ENCODE measurements around the gene CEND1.
A peak's percentile ranks its signal among the peaks of the same experiment; 100 is the strongest.

Gene CEND1

DNA sequence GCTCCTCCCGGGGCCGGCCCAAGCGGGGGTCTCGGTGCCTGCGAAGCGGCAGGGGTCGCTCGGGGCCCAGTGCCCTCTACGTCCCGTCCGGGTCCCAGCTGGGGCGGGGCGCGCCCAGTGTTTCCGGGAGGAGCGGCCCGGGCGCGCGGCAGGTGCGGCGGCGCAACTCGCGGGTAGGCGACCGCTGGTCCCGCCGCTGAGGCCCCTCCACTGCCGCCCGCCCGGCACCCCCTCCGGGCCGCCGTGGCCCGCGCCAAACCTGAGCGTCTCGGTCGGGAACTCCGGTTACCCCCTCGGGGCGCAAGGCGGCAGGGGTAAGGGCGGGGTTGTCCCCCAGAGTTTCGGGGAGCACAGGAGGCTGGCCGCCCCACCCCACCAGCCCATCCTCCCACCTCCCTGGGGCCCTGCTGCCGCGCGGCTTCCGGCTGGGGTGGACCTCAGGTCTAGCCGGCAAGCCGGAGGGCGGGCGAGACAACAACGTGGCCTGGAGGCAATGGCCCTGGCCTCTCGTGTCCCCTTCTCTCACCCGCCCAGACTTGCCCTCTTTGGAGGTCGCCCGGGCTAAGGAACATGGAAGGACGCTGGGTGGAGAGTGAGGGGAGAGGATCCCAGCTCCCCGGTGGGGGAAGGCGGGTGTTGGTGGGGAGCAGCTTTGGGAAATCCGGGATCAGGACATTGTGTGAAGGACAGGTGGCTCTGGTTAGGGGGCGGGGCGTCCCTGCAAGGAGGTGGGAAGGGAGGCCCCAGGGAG lies 37.4 kb upstream of the CEND1 start:
- no peak for DNase-seq

DNA sequence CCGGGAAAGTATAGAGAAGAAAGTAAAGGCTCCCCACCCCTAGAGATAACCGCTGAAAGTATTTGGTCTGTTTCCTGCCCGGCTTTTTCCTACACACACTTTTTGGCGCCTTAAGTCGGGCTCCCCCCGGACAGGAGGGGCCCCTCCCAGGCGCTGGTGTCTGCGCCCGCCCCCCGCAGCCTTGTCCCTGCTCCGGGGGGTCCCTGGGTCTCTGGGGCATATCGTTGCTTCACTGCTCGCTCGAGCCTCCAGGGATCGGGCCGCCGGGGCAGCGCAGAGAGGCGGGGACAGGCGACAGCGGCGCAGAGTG lies 36.9 kb upstream of the CEND1 start:
- DNase-seq = no peak

DNA sequence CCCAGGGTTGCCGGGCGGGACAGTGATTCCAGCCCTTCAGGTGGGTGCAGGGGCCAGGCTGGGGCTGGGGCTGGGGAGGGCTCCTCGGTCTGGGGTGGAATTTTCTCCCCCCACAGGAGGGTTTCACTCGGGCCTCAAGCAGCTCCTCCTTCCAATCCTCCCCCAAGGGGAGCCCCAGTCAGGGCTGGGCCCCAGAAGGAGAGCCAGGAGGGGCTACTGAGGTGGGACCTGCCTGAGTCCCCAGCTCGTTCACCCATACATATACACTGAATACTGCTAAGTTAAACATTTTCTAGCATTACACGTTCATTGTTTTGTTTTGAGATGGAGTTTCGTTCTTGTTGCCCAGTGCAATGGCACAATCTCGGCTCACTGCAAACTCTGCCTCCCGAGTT lies 36.3 kb upstream of the CEND1 start:
- no peak for DNase-seq

DNA sequence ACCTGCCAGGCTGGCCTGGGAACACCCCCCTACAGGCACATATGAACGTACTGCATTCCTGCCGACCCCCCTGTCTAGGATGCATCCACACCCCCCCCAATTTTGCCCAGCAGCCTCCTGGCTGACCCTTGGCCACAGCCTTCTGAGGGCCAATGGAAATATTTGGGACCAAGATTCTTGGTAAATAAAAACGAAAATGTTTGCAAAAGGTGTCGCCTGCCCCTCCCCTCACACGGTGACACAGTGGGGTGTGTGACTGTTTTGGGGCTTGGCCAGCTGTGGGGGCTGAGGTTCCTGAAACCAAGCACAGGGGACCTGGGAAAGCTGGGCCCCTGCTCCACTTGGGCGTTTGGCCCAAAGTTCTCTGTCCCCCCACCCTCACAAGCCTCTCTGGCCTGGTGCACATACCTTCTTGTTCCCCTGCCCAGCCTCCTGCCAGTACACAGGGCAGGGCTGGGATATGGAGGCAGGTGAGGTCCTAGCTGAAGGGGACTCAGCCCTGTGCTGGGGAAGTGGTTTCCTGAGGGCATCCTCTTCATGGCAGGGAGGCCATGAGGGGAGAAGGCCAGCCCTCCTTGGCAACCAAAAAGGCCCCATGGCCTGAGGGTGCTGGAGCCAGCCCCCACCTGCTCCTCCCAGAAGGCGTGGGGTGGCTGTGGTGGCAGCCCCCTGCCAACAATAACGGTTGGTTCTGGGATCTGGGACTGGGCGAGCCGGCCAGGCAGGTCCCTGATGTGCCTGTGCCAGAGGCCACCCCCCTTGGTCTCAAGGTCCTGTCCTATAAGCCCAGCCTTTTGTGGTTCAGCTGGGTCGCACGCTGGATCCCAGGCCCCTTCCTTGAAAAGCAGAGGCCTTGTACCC lies 35.7 kb upstream of the CEND1 start:
- no peak for DNase-seq

DNA sequence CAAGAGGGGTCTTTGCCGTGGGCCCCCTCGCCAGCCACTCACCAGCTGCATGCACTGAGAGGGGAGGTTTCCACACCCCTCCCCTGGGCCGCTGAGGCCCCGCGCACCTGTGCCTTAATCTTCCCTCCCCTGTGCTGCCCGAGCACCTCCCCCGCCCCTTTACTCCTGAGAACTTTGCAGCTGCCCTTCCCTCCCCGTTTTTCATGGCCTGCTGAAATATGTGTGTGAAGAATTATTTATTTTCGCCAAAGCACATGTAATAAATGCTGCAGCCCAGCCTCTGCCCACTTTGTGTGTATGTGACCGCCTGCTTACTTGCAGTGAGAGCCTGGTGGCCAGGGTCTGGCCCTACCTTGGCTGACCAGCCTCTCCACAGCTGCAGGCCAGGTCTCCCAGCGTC lies 35.1 kb upstream of the CEND1 start:
- no peak for DNase-seq

DNA sequence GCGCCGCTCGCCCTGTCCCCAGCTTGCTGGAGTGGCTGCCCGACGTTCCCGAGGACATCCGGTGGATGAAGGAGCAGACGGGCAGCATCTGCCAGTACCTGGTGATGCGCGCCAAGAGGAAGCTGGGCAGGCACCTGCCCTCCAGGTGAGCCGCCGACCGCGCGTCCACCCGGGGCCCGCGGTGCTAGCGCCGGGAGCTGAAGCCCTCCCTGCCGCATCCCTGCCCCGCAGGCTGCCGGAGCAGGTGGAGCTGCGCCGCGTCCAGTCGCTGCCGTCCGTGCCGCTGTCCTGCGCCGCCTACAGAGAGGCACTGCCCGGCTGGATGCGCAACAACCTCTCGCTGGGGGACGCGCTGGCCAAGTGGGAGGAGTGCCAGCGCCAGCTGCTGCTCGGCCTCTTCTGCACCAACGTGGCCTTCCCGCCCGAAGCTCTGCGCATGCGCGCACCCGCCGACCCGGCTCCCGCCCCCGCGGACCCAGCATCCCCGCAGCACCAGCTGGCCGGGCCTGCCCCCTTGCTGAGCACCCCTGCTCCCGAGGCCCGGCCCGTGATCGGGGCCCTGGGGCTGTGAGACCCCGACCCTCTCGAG lies 34.5 kb upstream of the CEND1 start:
- DNase-seq = no peak

DNA sequence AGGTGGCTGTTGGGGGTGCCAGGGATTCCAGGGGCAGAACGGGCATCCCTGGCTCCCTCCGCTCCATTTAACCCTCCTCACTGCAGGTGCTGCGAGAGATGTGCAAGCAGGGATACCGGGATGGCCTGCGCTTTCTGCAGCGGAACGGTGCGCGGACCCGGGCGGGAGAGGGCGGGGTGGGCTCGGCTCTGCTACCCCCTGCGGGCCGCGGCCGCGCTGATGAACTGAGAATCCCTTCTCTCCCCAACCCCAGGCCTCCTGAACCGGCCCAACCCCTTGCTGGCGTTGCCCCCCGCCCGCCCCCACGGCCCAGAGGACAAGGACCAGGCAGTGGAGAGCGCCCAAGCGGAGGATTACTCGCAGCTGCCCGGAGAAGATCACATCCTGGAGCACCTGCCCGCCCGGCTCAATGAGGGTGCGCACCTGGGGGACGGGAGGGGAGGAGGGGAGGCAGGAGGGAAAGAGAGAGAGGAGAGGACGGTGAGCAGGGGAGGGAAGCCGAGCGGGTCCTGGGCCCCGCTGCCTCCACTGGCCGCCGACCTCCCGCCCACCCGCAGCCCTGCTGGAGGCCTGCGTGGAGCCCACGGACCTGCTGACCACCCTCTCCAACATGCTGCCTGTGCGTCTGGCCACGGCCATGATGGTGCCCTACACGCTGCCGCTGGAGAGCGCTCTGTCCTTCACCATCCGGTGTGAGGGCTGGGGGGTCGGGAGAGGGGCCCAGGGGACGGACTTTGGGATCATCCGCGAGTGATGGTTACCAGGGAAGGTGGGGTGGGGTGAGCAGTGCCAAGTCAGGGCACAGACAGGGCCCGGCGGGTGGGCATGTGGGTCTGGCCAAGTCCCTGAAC lies 33.8 kb upstream of the CEND1 start:
- DNase-seq = no peak

DNA sequence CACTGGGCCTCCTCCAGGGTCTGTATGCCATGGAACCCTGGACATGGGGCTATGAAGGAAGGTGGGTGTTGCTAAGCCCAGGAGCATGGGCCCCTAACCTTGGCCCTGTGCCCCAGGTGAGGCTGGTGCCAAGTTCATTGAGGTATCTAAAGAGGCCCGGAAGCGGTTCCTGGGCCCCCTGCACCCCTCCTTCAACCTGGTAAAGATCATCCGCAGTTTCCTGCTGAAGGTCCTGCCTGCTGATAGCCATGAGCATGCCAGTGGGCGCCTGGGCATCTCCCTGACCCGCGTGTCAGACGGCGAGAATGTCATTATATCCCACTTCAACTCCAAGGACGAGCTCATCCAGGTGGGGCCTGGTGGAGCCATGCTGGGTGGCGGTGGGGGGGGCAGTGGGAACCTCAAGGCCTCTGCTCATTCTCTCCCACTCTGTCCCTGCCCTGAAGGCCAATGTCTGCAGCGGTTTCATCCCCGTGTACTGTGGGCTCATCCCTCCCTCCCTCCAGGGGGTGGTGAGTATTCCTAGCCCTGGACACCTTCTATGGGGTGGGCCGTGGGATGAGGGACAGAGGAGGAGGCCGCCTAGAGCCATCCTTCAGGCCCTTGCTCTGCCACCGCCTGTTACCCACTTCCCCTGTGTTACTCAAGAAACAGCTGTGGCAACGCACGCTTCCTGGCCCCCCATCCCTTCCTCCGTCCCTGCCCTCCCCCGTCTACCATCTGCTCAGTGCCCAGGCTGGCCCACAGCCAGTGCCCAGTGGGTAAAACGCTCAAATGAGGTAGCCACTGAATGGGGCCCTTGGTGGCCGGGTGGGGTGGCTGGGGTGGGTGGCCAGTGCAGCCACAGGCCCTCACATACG lies 31.9 kb upstream of the CEND1 start:
- no peak for DNase-seq

DNA sequence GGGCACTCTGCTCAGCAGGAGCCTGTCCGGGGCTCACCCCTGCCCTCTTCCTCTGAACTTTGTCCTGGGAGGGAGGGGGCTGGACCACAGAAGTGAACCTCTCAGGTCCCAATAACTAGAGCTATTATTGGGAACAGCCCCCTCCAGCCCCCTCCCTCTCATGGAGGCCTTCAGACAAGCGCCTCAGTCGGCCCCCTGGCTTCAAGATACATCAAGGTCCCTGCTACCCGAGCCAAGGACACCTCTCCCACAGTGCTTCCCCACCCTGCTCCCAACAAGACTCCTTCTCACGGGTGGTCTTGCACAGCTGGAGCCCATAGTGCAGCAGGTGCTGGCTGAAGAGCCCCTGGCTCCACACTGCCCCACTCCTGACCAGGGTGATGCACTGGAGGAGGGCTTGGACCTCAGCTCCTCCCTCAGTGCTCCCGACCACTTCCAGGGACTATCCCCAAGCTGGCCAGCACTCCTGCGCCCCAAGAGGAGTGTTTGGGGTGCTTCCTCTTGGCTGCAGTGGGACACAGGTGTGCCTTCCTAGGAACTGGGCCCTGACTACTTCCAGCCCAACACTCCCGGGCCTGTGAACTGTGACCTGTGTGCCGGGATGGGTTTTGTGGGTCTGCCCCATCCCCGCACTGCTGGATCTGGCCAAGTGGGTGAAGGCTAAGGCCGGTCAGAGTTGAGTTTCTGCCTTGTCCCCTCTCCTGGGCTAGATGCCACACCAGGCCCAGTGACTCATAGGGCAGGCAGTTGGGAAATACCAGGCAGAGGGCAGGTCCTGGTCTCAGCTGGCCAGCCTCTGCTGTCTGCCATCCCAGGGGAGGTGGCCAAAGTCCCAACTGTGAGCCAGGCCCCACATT lies 31.0 kb upstream of the CEND1 start:
- DNase-seq = no peak

DNA sequence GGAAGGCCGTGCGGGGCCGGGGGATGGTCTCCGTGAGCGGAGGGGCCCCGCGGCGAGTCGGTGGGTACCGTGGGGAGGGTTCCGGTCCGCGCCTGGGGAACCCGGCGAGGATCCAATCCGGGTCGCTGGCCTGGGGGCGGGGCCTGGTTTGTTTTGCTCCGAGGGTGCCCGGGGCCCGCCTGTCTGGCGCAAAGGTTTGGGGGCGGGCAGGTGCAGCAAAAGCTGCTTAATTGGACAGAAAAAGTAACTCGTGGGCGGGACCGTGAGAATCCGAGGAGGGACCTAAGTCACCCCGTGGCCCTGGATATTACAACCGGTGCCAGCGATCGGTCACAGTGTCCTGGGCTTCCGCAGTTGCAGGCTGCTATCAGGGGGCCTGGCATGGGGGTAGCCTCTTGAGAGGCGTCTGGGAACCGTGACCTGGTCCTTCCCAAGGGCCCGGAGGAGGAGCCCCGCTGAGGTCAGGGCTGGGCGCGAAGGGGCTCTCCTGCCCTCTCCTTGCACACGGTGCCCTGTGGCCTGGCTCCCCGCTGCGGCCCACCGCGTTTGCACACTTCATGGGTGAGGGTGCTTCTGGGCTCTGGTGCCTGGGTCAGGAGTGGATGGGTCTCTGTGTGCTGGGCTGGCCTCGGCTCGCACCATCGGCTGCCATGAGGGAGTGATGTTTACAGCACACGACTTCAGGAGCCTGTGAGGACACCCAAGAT lies 30.2 kb upstream of the CEND1 start:
- no peak for DNase-seq

DNA sequence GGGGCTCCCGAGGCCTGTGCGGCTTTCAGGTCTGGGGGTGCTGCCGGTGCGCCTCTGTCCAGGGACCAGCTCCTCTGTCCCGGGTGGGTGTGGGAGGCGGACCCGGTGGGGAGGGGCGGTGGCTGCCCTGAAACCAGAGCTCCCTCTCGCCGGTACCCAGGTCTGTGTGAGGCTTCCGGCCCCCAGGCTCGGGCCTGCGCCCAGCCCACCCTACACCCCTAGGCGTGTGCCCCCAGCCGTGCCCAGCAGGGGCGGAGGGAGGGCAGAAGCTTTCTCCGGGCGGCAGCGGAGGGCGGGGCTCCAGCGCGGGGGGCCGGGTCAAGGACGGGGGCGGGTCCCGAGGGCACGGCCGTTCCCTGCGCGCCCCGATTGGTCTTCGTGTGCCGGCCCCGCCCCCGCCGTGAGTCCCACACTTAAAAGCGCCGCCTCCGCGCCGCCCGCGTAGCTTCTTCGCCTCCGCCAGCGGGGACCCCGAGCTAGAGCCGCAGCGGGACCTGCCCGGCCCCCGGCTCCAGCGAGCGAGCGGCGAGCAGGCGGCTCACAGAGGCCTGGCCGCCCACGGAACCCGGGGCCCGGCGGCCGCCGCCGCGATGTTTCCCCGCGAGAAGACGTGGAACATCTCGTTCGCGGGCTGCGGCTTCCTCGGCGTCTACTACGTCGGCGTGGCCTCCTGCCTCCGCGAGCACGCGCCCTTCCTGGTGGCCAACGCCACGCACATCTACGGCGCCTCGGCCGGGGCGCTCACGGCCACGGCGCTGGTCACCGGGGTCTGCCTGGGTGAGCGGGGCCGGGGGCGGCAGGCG lies 29.4 kb upstream of the CEND1 start:
- peak; percentile 39 for DNase-seq

DNA sequence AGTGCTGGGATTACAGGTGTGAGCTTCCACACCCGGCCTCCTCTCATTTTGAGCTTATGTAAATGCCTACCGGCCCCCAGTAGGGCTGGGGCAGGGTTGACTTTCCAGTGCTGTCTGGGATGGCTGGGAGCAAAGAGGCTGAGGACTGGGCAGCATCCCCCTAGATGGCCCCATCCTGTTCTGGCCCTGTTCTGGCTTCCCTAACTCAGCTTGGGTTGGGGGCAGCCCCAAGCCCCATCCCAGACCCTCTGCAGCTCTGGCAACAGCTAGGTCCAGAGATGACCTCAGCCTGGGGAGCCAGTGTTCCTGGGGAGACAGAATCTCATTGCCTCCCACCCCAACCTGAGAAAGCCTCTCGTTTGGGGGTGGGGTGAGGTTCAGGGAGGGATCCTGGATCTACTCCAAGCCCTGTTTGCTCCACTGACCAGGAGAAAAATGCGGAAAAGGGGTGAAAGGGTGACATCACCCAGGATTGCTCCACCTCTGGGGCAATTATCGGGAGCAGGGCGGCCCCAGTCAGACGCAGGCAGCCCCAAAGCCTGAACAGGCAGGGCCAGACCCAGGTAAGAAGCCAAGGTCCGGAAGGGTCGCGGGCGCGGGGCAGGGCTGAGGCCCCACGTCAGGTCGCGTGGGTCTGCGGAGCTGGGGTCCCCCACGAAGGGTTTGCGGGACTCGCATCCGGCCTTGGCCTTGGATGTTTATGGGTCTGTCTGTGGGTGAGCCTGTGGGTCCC lies 28.7 kb upstream of the CEND1 start, which contains the start of gene PNPLA2:
PNPLA2 (plus strand) TSS at position 519 of the 733 bp plus-strand sequence. CDS start 805 bp downstream, outside the sequence.
- DNase-seq = no peak

DNA sequence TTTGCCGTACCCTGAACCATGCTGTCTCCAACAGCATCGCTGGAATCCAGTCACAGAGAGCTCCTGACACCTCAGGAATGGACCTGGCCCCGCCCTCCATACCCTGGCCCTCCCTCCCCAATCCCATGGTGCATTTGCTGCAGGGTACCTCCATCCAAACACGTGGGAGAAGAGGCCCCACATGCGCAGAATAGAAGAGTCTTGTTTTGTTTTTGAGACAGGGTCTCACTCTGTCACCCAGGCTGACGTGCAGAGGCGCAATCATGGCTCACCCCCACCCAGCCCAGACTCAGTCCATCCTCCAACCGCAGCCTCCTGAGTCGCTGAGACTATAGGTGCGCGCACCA lies 26.5 kb upstream of the CEND1 start:
- DNase-seq = no peak

DNA sequence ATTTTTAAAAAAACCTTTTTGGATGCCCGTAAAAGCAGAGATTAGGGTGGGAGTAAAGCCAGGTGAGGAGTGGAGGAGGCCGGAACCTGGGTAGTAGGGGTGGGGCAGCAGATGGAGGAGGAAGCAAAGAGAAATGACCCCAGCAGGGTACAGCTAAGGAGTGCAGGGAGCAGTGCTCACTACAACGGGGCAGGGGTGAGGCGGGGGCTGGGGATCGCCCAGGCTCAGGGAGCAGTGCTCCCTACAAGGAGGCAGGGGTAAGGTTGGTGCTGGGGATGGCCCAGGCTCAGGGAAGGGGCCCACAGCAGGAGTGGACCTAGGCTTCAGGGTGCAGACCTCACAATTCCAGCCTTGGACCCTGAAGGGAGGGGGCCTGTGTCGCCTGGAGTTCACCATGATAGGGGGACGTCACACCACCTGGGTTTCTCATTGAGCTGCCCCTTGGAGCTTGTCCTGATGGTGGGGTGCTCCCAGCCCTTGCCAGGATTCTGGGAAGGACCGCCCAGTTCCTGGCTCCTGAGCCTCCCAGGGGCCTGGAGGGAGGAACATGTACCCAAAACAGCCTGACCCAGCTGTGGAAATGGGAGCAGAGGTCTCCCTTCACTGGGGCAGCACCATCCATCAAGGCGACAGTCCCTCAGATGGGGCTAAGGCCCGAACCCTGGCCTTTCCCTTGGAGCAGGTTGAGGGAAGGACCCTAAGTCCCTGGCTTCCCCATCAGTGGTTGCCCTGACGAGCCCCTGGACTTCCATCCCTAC lies 26.0 kb upstream of the CEND1 start:
- DNase-seq = no peak

DNA sequence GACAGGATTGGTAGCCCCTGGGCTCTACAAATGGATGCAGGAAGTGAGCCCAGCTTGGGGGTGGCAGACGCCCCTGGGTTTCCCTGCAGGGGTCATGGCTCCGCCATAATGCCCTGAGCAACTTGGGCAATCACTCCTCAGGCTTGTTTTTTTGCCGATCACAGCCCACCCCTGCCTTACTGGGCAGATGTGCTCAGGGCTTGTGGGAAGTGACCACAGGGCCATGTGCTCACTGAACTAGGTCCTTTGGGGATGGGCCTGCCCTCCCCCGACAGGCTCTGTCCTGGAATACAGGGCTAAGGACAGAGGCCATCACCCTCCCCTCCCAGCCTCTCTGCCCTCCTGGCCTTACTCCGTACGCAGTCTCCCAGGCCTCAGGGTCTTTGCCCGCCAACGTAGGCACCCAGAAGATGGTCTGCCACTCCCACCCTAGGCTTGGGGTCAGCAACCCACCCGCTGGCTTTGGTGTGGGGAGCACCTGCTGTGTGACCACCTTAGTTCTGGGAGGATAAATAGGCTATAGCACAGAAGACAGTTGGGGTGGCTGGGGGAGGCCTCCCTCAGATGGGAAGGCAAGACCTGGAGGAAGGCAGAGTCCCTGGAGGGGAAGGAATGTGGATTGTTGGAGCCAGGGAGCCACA lies 23.7 kb upstream of the CEND1 start:
- no peak for DNase-seq

DNA sequence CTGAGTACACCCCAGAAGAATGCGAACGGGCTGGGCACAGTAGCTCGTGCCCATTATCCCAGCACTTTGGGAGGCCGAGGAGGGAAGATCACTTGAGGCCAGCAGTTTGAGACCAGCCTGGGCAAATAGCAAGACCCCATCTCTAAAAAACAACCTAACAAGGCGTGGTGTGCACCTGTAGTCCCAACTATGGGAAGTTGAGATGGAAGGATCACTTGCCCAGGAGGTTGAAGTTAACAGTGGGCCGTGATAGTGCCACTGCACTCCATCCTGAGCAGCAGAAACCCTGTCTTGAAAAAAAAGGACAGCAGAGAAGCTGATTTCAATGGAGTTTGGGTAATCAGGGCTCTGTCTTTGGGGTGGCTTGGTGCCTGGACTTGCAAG lies 23.2 kb upstream of the CEND1 start:
- DNase-seq = no peak

DNA sequence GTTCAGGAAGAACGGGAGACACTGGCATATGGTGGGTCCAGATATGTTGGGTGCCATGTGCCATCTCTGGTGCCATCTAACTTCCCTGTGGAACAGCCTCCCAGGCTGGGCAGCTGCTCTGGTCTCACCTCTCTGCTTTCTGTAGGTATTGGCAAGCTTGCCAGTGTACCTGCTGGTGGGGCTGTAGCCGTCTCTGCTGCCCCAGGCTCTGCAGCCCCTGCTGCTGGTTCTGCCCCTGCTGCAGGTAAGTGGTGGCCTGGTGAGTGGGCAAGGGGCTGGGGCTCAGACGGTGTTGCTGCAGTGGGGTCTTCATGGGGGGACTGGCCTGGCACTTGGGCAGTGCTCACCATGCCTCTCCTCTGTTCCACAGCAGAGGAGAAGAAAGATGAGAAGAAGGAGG lies 22.5 kb upstream of the CEND1 start:
- no peak for DNase-seq

Measured in DMS 273 treated with DMSO at 0.1 percent for 48 hours (cell line).